SK-N-SH (cell line): ENCODE data around the gene C14orf180. TPM values are rescaled to one million over a fixed set of nuclear protein-coding genes. Genes with fewer than 3 reads are reported as not detected.
"Not testable (repeated sequence)": the region's sequence is repeated elsewhere in the genome, so short reads cannot be mapped to it uniquely, and the experiment has no call there.

ENCODE experiments used
- CTCF ChIA-PET: fragments of 300-600, 350-600 bp; formaldehyde crosslinking; extraction: SDS; loops from one replicate; lab custom pipeline; 2021; lab: Yijun Ruan, JAX
- POLR2A ChIA-PET: fragments of 350-600 bp; sonication (Branson Sonifier 250); formaldehyde crosslinking; extraction: SDS; loops from one replicate; lab custom pipeline; 2020; ENCODE audit warnings: antibody characterized with exemption, inconsistent platforms; lab: Yijun Ruan, JAX
- DNase-seq: peaks from one replicate; pipeline ENCODE4 v3.0.0; 2012
- H2AFZ ChIP-seq: fragments of 200-600 bp; sonication (generic); 2 replicates; pipeline ENCODE4 v1.8.1; 2016; ENCODE audit warnings: antibody characterized with exemption, mild to moderate bottlenecking, low read depth
- H3F3A ChIP-seq: fragments of 200-600 bp; sonication (generic); replicated peaks from 2 replicates; pipeline ENCODE3; 2016; ENCODE audit warnings: antibody characterized with exemption, mild to moderate bottlenecking; ENCODE audit not compliant: insufficient read depth
- H3K27ac ChIP-seq, 2 experiments: fragments of 200-500 bp in 1 of 2; fragments of 200-600 bp in 1 of 2; sonication (Bioruptor generic) in 1 of 2; sonication (generic), shearing (Covaris generic) in 1 of 2; 2 replicates each; pipeline versions ENCODE4 v1.5.1 to v1.6.1; 2014 to 2016; ENCODE audit warnings: low read depth in 2 of 2, inconsistent platforms in 1 of 2, low read length in 1 of 2, mild to moderate bottlenecking in 1 of 2, mixed read lengths in 1 of 2
- H3K27me3 ChIP-seq: fragments of 200-600 bp; sonication (generic), shearing (Covaris generic); 2 replicates; pipeline ENCODE4 v1.6.1; 2016; ENCODE audit warnings: mixed run types; ENCODE audit not compliant: insufficient read depth
- H3K36me3 ChIP-seq, 2 experiments: fragments of 200-500 bp in 1 of 2; fragments of 200-600 bp in 1 of 2; sonication (Bioruptor generic) in 1 of 2; sonication (generic) in 1 of 2; replicated peaks in 1 of 2; 2 replicates each; pipeline versions ENCODE3 to v1.5.1; 2014 to 2016; ENCODE audit warnings: low read length in 1 of 2, mild to moderate bottlenecking in 1 of 2; ENCODE audit not compliant: insufficient read depth in 2 of 2, control insufficient read depth in 1 of 2
- H3K4me1 ChIP-seq, 2 experiments: fragments of 200-500 bp in 1 of 2; fragments of 200-600 bp in 1 of 2; sonication (Bioruptor generic) in 1 of 2; sonication (generic), shearing (Covaris generic) in 1 of 2; 2 replicates each; pipeline versions ENCODE4 v1.5.1 to v1.6.1; 2014 to 2016; ENCODE audit warnings: low read depth in 1 of 2, low read length in 1 of 2, mixed run types in 1 of 2; ENCODE audit not compliant: insufficient read depth in 2 of 2, control insufficient read depth in 1 of 2
- H3K4me2 ChIP-seq: fragments of 200-600 bp; sonication (generic), shearing (Covaris generic); 2 replicates; pipeline ENCODE4 v1.6.1; 2017; ENCODE audit warnings: mixed run types
- H3K4me3 ChIP-seq, 2 experiments: fragments of 200-500 bp in 1 of 2; fragments of 200-600 bp in 1 of 2; sonication (Bioruptor generic) in 1 of 2; sonication (generic), shearing (Covaris generic) in 1 of 2; 2 replicates each; pipeline versions ENCODE4 v1.5.1 to v1.8.1; 2014 to 2016; ENCODE audit warnings: low read depth in 2 of 2, inconsistent platforms in 1 of 2, low read length in 1 of 2, mild to moderate bottlenecking in 1 of 2, mixed read lengths in 1 of 2, moderate library complexity in 1 of 2
- H3K79me2 ChIP-seq: fragments of 200-600 bp; sonication (generic); 2 replicates; pipeline ENCODE4 v1.8.1; 2017; ENCODE audit warnings: mild to moderate bottlenecking; ENCODE audit not compliant: insufficient read depth
- H3K9ac ChIP-seq: fragments of 200-600 bp; sonication (generic); 2 replicates; pipeline ENCODE4 v1.6.1; 2017; ENCODE audit warnings: mixed run types
- H3K9me2 ChIP-seq: fragments of 200-600 bp; sonication (generic); 2 replicates; pipeline ENCODE4 v1.6.1; 2017; ENCODE audit warnings: mixed run types
- H3K9me3 ChIP-seq: fragments of 200-600 bp; sonication (generic); 2 replicates; pipeline ENCODE4 v1.6.1; 2017; ENCODE audit warnings: mixed run types, mild to moderate bottlenecking, moderate library complexity
- H4K20me1 ChIP-seq: fragments of 200-600 bp; sonication (generic); 2 replicates; pipeline ENCODE4 v1.6.1; 2017; ENCODE audit warnings: mild to moderate bottlenecking, mixed run types; ENCODE audit not compliant: insufficient read depth
- CHD2 ChIP-seq: fragments of 150-350 bp; IDR thresholded peaks from 2 replicates; pipeline ENCODE4 v1.6.1; 2018; ENCODE audit warnings: low read length; ENCODE audit not compliant: partially characterized antibody
- ELF1 ChIP-seq: IDR thresholded peaks from 2 replicates; pipeline ENCODE4 v1.4.0; 2012
- EP300 ChIP-seq, 2 experiments: IDR thresholded peaks; 2 replicates each; pipeline versions ENCODE4 v1.4.0 to v1.6.1; 2012; ENCODE audit warnings: borderline replicate concordance in 1 of 2, low read depth in 1 of 2, low read length in 1 of 2
- FOSL2 ChIP-seq: IDR thresholded peaks from 2 replicates; pipeline ENCODE4 v1.4.0; 2012; ENCODE audit warnings: low read depth, mild to moderate bottlenecking, moderate library complexity, borderline replicate concordance
- FOXJ3 ChIP-seq: sonication (generic); formaldehyde crosslinking; IDR thresholded peaks from 2 replicates; pipeline ENCODE4 v1.5.1; 2020; ENCODE audit warnings: mild to moderate bottlenecking, missing genetic modification reagents
- FOXM1 ChIP-seq: IDR thresholded peaks from 2 replicates; pipeline ENCODE4 v1.4.0; 2012; ENCODE audit warnings: low read depth, mild to moderate bottlenecking
- IRF3 ChIP-seq: fragments of 150-350 bp; IDR thresholded peaks from 2 replicates; pipeline ENCODE4 v1.6.1; 2016; ENCODE audit warnings: mild to moderate bottlenecking, low read depth, low read length
- MAX ChIP-seq: IDR thresholded peaks from 2 replicates; pipeline ENCODE4 v1.4.0; 2012; ENCODE audit warnings: low read depth
- MXI1 ChIP-seq: IDR thresholded peaks from 2 replicates; pipeline ENCODE4 v1.6.1; 2012; ENCODE audit warnings: mild to moderate bottlenecking, low read depth, low read length, improper control_type of control experiment
- RCOR1 ChIP-seq: fragments of 150-350 bp; IDR thresholded peaks from 2 replicates; pipeline ENCODE4 v1.6.1; 2017; ENCODE audit warnings: antibody characterized with exemption, low read length
- SIN3A ChIP-seq: IDR thresholded peaks from 2 replicates; pipeline ENCODE4 v1.6.1; 2012; ENCODE audit warnings: low read depth, mild to moderate bottlenecking, low read length, moderate library complexity, borderline replicate concordance
- SMC3 ChIP-seq: IDR thresholded peaks from 2 replicates; pipeline ENCODE4 v1.6.1; 2012; ENCODE audit warnings: low read depth, low read length, improper control_type of control experiment
- WGBS: methylation state at CpG from one replicate; pipeline ENCODE4 v1.1.6; 2017; ENCODE audit warnings: low lambda C conversion rate; 5-methylcytosine and 5-hydroxymethylcytosine counted together
- polyA plus RNA-seq, 3 experiments: library from polyadenylated mRNA; depleted of rRNA; stranded (reverse); fragments of >200 nt; gene quantifications; 2 replicates each; pipeline ENCODE4 v1.2.3, GENCODE V29; 2012
- TF ChIP-seq, protein P1 (sequence below): fragments of 150-350 bp; IDR thresholded peaks from 2 replicates; pipeline ENCODE4 v1.6.1; 2017; ENCODE audit warnings: antibody characterized with exemption, low read length, low read depth, borderline replicate concordance
- TF ChIP-seq, protein P2 (sequence below): IDR thresholded peaks from 2 replicates; pipeline ENCODE4 v1.6.1; 2012; ENCODE audit warnings: mild to moderate bottlenecking, low read depth, low read length, moderate library complexity
- TF ChIP-seq, protein P3 (sequence below): IDR thresholded peaks from 2 replicates; pipeline ENCODE4; 2012

The C14orf180 gene
- polyA plus RNA-seq, 1 of the 3 experiments (the other 2 are of a cell fraction) = not detected

GRCh38 chr14:104636131-104636530 is 56.6 kb downstream of the C14orf180 start:
- Histone ChIP-seq H2AFZ (no peak overlapping the region), H3K9ac (no peak overlapping the region), H3K36me3 (no peaks in the 10 kb centered on the region), H3K4me1 (peaks cover 0 to 13% of the 10 kb centered on the region in 2 experiments; a peak in 2 of 4 replicates), H3F3A (no peaks in the 10 kb centered on the region), H3K9me2 (no peaks in the 10 kb centered on the region), H4K20me1 (no peaks in the 10 kb centered on the region), H3K4me3 (no peak overlapping the region), H3K9me3 (no peaks in the 10 kb centered on the region), H3K79me2 (no peaks in the 10 kb centered on the region), H3K27ac (no peak overlapping the region), H3K4me2 (no peak overlapping the region), H3K27me3 (no peaks in the 10 kb centered on the region)
- ChIA-PET CTCF (interaction anchor here (1.5 to 2.4 kb wide), 2 partner anchors 72 to 560 kb away, joined by 3 to 15 read pairs; no protein-coding TSS in a partner anchor), POLR2A (no interaction called here)
- TF ChIP-seq IRF3 = no peak
- TF ChIP-seq, protein P1, sequence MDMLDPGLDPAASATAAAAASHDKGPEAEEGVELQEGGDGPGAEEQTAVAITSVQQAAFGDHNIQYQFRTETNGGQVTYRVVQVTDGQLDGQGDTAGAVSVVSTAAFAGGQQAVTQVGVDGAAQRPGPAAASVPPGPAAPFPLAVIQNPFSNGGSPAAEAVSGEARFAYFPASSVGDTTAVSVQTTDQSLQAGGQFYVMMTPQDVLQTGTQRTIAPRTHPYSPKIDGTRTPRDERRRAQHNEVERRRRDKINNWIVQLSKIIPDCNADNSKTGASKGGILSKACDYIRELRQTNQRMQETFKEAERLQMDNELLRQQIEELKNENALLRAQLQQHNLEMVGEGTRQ = no peak
- no peak for TF ChIP-seq FOXM1
- no peak for TF ChIP-seq SIN3A
- TF ChIP-seq, protein P2, sequence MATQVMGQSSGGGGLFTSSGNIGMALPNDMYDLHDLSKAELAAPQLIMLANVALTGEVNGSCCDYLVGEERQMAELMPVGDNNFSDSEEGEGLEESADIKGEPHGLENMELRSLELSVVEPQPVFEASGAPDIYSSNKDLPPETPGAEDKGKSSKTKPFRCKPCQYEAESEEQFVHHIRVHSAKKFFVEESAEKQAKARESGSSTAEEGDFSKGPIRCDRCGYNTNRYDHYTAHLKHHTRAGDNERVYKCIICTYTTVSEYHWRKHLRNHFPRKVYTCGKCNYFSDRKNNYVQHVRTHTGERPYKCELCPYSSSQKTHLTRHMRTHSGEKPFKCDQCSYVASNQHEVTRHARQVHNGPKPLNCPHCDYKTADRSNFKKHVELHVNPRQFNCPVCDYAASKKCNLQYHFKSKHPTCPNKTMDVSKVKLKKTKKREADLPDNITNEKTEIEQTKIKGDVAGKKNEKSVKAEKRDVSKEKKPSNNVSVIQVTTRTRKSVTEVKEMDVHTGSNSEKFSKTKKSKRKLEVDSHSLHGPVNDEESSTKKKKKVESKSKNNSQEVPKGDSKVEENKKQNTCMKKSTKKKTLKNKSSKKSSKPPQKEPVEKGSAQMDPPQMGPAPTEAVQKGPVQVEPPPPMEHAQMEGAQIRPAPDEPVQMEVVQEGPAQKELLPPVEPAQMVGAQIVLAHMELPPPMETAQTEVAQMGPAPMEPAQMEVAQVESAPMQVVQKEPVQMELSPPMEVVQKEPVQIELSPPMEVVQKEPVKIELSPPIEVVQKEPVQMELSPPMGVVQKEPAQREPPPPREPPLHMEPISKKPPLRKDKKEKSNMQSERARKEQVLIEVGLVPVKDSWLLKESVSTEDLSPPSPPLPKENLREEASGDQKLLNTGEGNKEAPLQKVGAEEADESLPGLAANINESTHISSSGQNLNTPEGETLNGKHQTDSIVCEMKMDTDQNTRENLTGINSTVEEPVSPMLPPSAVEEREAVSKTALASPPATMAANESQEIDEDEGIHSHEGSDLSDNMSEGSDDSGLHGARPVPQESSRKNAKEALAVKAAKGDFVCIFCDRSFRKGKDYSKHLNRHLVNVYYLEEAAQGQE = no peak
- TF ChIP-seq MAX = no peak
- no peak for TF ChIP-seq SMC3
- TF ChIP-seq EP300 (IDR thresholded peaks at IDR 0.05; ENCODE audit: borderline replicate concordance in 1 of 2, low read depth in 1 of 2, low read length in 1 of 2) = no peak
- TF ChIP-seq FOSL2 = no peak
- TF ChIP-seq RCOR1 = no peak
- no peak for TF ChIP-seq MXI1
- TF ChIP-seq FOXJ3 (CRISPR knock-in tag) = no peak
- no peak for TF ChIP-seq CHD2
- TF ChIP-seq ELF1 = no peak
- TF ChIP-seq, protein P3, sequence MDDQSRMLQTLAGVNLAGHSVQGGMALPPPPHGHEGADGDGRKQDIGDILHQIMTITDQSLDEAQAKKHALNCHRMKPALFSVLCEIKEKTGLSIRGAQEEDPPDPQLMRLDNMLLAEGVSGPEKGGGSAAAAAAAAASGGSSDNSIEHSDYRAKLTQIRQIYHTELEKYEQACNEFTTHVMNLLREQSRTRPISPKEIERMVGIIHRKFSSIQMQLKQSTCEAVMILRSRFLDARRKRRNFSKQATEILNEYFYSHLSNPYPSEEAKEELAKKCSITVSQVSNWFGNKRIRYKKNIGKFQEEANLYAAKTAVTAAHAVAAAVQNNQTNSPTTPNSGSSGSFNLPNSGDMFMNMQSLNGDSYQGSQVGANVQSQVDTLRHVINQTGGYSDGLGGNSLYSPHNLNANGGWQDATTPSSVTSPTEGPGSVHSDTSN = no peak
- WGBS = 75% methylated on average over 11 of the region's 11 CpGs
- DNase-seq = no peak

- H3K9me2 ChIP-seq, H3K79me2 ChIP-seq, H4K20me1 ChIP-seq, H3K9me3 ChIP-seq, POLR2A ChIA-PET, H3F3A ChIP-seq, H3K9ac ChIP-seq, H2AFZ ChIP-seq, H3K4me2 ChIP-seq, H3K27me3 ChIP-seq, DNase-seq, H3K36me3 ChIP-seq, H3K27ac ChIP-seq, H3K4me3 ChIP-seq: not testable (repeated sequence)
- CTCF ChIA-PET = interaction anchor here (1.1 to 2.4 kb wide), 3 partner anchors 41 to 559 kb away, joined by 3 to 15 read pairs (median 7); no protein-coding TSS in a partner anchor
- peaks cover 0 to 13% of the 10 kb centered on the region in 2 experiments; a peak in 2 of 4 replicates for H3K4me1 ChIP-seq
- WGBS = 69% methylated on average over 14 of the region's 39 CpGs
Measured at GRCh38 chr14:104636846-104637545, 57.4 kb downstream of the C14orf180 start.
